GM19438 (cell line): ENCODE data around the gene CBX8.

Source experiments
- ATAC-seq: cut with Tn5 transposase; IDR thresholded peaks from one replicate; pipeline ENCODE4 v1.9.1; 2021; ENCODE audit warnings: low read depth; ENCODE audit not compliant: unreplicated experiment

Gene CBX8

GRCh38 chr17:79796763-79797491, at the start of gene CBX8:
Gene CBX8 (minus strand): TSS chr17:79797077. CDS start chr17:79796998, 79 bp downstream.
- ATAC-seq = peak; percentile 84

- ATAC-seq = no peak
These were observed 48.7 kb upstream of the CBX8 start for GRCh38 chr17:79845601-79845949.

- no peak for ATAC-seq
These were observed 48.2 kb upstream of the CBX8 start for GRCh38 chr17:79844869-79845600.

- ATAC-seq = no peak
These were observed 47.2 kb upstream of the CBX8 start for GRCh38 chr17:79843816-79844800.

GRCh38 chr17:79843474-79843815, 46.6 kb upstream of the CBX8 start:
- ATAC-seq = no peak

GRCh38 chr17:79842656-79843473, 46.0 kb upstream of the CBX8 start:
- no peak for ATAC-seq

- no peak for ATAC-seq
These were observed 45.3 kb upstream of the CBX8 start for GRCh38 chr17:79842136-79842655.

- ATAC-seq = no peak
These were observed 44.7 kb upstream of the CBX8 start for GRCh38 chr17:79841369-79842135.

GRCh38 chr17:79840989-79841286, 44.1 kb upstream of the CBX8 start:
- no peak for ATAC-seq

- ATAC-seq = no peak
These were observed 43.6 kb upstream of the CBX8 start for GRCh38 chr17:79840269-79840988.

- ATAC-seq = peak; percentile 52
These were observed 42.7 kb upstream of the CBX8 start, which contains the start of gene CBX4 for GRCh38 chr17:79839356-79840268. Gene CBX4 (minus strand): TSS chr17:79839440. CDS start chr17:79839251, 189 bp downstream.

GRCh38 chr17:79838522-79839274, 41.8 kb upstream of the CBX8 start:
- peak; percentile 12 for ATAC-seq

- no peak for ATAC-seq
These were observed 41.1 kb upstream of the CBX8 start for GRCh38 chr17:79837888-79838521.

GRCh38 chr17:79836972-79837887, 40.4 kb upstream of the CBX8 start:
- no peak for ATAC-seq

GRCh38 chr17:79836510-79836971, 39.7 kb upstream of the CBX8 start:
- no peak for ATAC-seq
